ENCODE data around the gene VPS13D. TPM values are rescaled to one million over a fixed set of nuclear protein-coding genes. Genes with fewer than 3 reads are reported as not detected.

The VPS13D gene
- total and polyA plus RNA-seq, 4 donors = 10.2 to 68.3 (median 12.6) TPM

GRCh38 chr1:12549460-12550349, 319.9 kb downstream of the VPS13D start (continued):
- TF ChIP-seq ZBTB33 (IDR thresholded peaks at IDR 0.05) (no peak), EGR1 (IDR thresholded peaks at IDR 0.05; ENCODE audit: low read depth in 2 of 2) (peak in 1 of 2 donors; percentile 59), RXRA (IDR thresholded peaks at IDR 0.05) (peak; percentile 57 to 79), HNF4G (IDR thresholded peaks at IDR 0.05) (no peak)

GRCh38 chr1:12551584-12551983, 321.8 kb downstream of the VPS13D start:
- no peaks in the 10 kb centered on the region for H3K9me3 ChIP-seq (ENCODE audit: control insufficient read depth in 4 of 4, low read length in 3 of 4)
- no peak overlapping the region for H3K9ac ChIP-seq (ENCODE audit: low read depth in 1 of 2, low read length in 2 of 2)
- no peak overlapping the region for H3K4me3 ChIP-seq (ENCODE audit: low read depth in 1 of 3, low read length in 3 of 3)
- H3K36me3 ChIP-seq (ENCODE audit: control insufficient read depth in 4 of 4, insufficient read depth in 3 of 4, low read depth in 1 of 4, low read length in 3 of 4) = no peaks in the 10 kb centered on the region
- H3K4me1 ChIP-seq (ENCODE audit: control insufficient read depth in 4 of 4, insufficient read depth in 4 of 4, low read length in 3 of 4) = peaks cover 0 to 8% (median 0%) of the 10 kb centered on the region in 4 donors
- no peak overlapping the region for H3K27ac ChIP-seq (ENCODE audit: low read depth in 1 of 2, low read length in 2 of 2)
- TF ChIP-seq RAD21 (IDR thresholded peaks at IDR 0.05) (no peak), ZBTB33 (IDR thresholded peaks at IDR 0.05) (no peak), JUND (IDR thresholded peaks at IDR 0.05) (no peak)
- H3K27me3 ChIP-seq (ENCODE audit: control insufficient read depth in 4 of 4, insufficient read depth in 4 of 4, low read length in 3 of 4) = no peaks in the 10 kb centered on the region
- no peak for DNase-seq (ENCODE audit: low spot score)

- H3K9me3 ChIP-seq (ENCODE audit: control insufficient read depth in 4 of 4, low read length in 3 of 4) = no peaks in the 10 kb centered on the region
- H3K27me3 ChIP-seq (ENCODE audit: control insufficient read depth in 4 of 4, insufficient read depth in 4 of 4, low read length in 3 of 4) = no peaks in the 10 kb centered on the region
- no peaks in the 10 kb centered on the region for H3K36me3 ChIP-seq (ENCODE audit: control insufficient read depth in 4 of 4, insufficient read depth in 3 of 4, low read depth in 1 of 4, low read length in 3 of 4)
- TF ChIP-seq RXRA (IDR thresholded peaks at IDR 0.05) = no peak
- TF ChIP-seq RAD21 (IDR thresholded peaks at IDR 0.05) = no peak
- TF ChIP-seq SP1 (IDR thresholded peaks at IDR 0.05) = no peak
- no peak for DNase-seq (ENCODE audit: low spot score)
- no peak overlapping the region for H3K9ac ChIP-seq (ENCODE audit: low read depth in 1 of 2, low read length in 2 of 2)
- H3K4me1 ChIP-seq (ENCODE audit: control insufficient read depth in 4 of 4, insufficient read depth in 4 of 4, low read length in 3 of 4) = peaks cover 0 to 8% (median 0%) of the 10 kb centered on the region in 4 donors
- no peak overlapping the region for H3K27ac ChIP-seq (ENCODE audit: low read depth in 1 of 2, low read length in 2 of 2)
- no peak overlapping the region for H3K4me3 ChIP-seq (ENCODE audit: low read depth in 1 of 3, low read length in 3 of 3)
- 94% methylated on average over 27 of the region's 27 CpGs for WGBS
Measured at GRCh38 chr1:12552111-12552888, 322.5 kb downstream of the VPS13D start.

All from liver (tissue), 9 donors.